GM18511 (cell line): ENCODE data around the gene CRY2.
A peak's percentile ranks its signal among the peaks of the same experiment; 100 is the strongest.

Source experiments
- ATAC-seq: cut with Tn5 transposase; IDR thresholded peaks from one replicate; pipeline ENCODE4 v1.9.1; 2021; ENCODE audit warnings: mild to moderate bottlenecking, moderate library complexity; ENCODE audit not compliant: unreplicated experiment

Gene CRY2

GRCh38 chr11:45847911-45848316 is 639 bp downstream of the CRY2 start:
- peak; percentile 12 for ATAC-seq

DNA sequence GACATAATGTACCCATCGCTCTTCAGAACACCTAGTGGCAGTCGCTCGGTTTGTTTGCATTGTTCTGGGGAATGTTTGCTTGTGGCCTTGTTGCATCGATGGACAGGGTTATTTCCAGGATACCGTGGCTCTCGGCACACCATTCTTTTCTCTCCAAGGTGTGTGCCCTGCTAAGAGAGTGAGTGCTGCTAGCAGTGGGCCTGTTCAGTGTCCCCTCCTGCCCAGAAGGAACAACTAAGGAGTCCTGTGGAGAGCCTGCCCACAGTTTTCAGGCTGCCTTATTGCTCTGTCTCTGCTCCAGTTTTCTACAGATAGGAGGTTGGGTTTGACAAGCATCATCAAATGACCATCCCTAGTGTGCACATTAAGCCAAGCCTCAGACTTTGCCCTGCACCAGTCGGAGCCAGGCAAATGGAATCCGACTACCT is 1.4 kb downstream of the CRY2 start:
- no peak for ATAC-seq

DNA sequence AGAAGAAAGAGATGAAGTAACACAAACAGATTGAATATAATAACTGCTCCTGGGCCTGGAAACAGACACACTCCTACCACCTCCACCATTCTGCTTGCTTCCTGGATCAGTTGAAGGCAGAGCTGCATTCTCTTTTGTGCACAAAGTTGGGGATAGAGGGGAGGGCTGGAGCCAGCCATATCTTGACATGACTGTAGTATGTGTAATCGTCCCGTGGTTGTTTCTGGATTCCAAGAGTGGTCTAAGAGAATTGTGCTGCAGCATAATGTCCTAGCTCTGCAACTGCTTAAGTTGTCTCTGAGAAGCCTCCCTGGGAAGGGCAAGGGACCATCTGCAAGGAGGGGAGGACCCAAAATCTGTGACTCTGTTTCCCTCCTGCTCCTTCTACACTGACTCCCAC is 3.2 kb downstream of the CRY2 start:
- ATAC-seq: no peak

DNA sequence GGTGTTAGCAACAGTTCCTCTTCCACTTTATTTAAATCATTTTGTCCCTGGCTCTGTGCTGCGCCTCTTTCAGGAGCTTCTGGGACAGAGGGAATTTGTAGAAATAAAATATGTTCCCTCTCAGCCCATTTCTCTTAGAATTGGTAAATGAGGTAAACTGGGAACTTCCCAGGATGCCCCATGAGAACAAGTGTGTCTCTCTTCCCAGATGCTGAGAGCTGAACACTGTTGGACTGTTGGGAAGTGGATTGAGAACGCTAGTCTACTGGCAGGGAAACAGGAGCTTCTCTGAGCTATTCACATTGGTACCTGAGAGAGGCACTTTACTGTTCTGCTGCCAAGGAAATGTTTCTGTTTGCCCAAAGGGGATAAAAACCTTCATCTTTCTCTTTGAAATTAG is 4.0 kb downstream of the CRY2 start:
- no peak for ATAC-seq

DNA sequence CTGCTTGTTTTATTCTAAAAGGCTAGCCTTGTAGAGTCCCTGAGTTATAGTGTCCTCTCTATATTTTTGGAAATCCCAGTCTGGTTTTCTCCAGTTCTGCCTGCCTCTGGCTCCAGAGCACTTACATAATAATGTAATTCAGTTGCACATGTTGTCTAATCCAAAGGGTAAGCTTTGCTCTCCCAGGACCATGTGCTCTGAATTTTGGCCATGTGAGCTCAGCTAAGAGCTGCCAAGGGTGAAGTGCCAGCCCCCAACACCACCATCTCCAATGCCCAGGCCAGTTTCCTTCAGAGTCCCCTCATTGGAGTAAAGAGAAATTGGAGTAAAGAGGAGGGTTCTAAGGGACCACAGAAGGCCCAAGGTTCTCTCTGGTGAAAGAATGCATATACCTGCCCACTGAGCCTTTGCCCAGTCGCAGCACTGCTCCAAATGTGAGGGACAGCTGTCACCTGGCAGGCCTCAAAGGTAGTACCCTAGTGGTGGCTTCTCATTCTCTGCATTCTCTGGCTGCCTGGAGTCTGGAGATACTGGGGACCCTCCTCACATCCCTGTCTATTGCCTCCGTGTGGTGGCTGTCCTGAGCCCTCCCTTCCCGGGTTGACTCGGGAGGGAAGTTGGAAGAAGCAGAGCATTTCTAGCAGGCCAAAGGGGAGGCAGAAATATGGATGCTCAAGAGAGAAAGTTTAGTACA is 4.9 kb downstream of the CRY2 start:
- ATAC-seq: peak; percentile 28

DNA sequence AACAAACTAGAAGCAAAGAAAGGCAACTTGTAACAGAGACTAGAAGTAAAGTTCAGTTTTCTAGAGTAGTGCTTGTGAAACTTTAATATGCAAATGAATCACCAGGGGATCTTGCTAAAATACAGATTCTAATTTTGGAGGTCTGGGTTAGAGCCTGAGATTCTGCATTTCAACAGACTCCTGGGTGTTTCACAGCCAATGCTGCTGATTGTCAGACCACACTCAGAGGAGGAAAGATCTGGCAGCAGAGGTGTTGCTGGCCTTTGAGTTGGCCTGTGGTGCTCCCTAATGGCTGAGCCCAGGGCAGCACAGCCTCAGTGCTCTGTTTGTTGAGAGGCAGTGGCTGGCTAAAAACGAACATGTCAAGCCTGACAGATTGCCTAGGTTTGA is 5.4 kb downstream of the CRY2 start:
- peak; percentile 62 for ATAC-seq

DNA sequence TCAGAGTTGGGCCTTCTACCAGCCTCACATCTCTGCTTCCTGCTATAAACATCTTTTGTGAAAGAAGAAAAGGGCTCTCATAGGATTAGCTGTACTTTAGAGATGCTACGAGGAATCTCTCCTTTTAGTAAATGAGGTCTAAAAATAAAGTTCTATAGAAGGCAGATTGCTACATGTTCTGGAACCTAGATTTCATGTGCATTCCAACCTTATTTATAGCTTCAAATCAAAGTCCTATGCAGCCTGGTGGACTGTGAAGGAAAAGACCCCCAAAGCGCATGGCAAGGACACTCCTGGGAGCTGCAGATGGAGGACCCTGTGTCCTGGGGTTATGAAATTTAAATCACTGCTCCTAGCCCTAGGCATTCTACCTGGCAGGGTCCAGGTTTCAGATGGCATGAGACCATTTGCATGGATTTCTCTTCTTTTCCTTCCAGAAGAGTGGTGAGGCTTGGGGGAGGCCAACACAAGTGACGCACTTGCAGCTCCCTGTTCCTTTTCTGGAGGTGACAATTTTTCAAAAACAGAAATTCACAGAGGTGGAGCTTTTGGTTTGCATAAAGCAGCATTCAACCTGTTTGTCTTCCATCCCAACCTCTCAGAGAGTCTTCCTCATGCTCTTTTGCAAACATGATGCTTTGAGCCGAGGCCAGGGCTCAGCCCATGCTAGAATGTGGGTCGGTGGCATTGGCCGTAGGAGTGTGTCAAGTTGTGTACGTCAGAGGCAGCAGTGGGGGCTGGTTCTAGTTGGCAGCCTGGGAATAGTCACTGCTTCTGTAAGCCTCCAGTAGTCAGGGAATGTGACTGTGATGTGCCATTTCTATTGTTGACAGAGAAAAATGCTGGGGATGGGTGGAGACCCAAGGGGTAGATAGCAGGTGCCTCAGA is 6.3 kb downstream of the CRY2 start:
- no peak for ATAC-seq

DNA sequence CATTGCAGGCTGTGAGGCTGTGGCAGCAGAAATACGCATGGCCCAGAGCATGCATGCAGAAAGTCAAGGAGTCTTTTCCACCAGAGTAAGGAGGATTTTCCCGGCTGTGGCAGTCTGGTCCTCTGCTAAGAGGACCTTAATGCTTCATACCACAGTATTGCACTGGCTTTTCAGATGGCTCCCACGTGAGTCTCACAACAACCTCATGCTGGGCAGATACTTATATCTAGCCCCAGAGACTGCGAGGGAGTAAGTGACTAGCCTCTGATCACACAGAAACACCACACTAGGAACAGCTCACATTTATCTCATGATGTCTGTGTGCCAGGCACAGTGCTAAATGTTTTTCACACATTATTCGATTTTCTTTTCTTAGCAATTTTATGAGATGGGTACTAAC is 8.0 kb downstream of the CRY2 start:
- ATAC-seq: no peak

- ATAC-seq: no peak
Measured at GRCh38 chr11:45856044-45856468, 8.8 kb downstream of the CRY2 start.

GRCh38 chr11:45857961-45858474 is 10.7 kb downstream of the CRY2 start:
- ATAC-seq: no peak

GRCh38 chr11:45858751-45859398 is 11.6 kb downstream of the CRY2 start:
- no peak for ATAC-seq

- ATAC-seq: no peak
Measured at GRCh38 chr11:45859661-45860140, 12.4 kb downstream of the CRY2 start.

- no peak for ATAC-seq
Measured at GRCh38 chr11:45860348-45860747, 13.1 kb downstream of the CRY2 start.

DNA sequence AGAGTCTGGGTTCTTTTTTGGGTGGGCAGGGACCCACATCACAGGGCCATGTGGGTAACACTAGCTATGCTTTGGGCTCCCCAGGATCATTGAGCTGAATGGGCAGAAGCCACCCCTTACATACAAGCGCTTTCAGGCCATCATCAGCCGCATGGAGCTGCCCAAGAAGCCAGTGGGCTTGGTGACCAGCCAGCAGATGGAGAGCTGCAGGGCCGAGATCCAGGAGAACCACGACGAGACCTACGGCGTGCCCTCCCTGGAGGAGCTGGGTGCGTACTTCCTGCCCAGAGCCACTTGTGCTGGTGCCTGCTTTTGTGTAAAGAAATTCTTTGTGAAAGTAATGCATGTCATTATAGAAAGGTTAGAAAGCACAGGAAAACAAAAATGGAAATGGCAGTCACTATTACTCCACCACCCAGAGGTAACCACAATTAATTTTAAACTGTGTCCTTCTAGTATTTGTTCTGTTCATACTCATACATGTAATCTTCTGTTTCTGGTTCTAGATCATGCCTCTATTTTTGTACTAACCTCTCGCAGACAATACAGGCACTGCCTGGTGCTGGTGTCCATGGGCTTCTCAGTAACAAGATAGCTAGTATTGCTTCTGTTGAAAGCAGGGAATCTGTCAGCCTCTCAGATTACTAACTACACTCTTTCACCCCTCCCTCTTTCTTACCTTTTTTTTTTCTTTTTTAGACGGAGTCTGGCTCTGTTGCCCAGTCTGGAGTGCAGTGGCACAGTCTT is 13.7 kb downstream of the CRY2 start:
- no peak for ATAC-seq

DNA sequence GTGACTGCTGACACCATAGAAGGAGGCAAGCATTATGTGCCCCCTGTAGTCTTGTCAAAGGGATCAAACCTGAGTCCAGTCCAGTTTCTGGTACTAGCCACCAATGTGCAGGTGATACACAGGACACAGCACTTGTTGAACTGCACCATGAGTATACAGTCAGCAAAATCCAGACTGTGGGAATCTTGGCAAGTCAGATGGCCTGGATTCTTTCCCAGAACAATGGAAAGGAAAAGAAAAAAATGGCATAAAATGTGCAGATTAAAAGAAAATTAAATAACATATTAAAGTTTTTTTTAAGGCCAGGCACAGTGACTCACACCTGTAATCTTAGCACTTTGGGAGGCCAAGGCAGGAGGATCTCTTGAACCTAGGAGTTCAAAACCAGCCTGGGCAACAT is 16.8 kb downstream of the CRY2 start:
- no peak for ATAC-seq

DNA sequence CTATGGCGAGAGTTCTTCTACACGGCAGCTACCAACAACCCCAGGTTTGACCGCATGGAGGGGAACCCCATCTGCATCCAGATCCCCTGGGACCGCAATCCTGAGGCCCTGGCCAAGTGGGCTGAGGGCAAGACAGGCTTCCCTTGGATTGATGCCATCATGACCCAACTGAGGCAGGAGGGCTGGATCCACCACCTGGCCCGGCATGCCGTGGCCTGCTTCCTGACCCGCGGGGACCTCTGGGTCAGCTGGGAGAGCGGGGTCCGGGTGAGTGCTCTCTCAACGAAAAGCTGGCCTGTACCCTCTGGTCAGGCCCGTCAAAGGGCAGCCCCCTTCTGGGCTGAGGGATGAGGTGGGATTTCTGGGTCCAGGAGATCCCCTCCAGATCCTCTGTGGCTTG is 22.3 kb downstream of the CRY2 start:
- ATAC-seq: no peak

GRCh38 chr11:45870706-45871105 is 23.4 kb downstream of the CRY2 start:
- no peak for ATAC-seq

DNA sequence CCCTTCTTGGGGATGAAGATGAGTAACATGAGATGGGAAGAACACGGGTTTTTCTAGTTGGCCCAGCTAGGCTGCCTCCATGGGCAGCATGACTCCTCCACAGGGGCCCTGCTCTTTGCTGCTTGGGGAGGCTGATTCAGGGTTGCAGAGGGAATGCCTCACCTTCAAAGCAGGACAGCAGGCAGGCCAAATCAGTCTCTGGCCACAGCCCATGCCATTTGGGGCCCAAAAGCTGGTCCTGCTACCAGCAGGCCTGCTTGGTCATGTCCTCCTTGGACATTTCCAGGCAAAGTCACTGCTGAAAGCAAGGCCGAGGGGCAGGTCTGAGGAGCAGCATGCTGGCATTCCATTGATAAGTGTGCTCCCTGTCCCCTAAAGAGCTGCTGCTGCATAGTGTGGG is 24.4 kb downstream of the CRY2 start:
- ATAC-seq: no peak

DNA sequence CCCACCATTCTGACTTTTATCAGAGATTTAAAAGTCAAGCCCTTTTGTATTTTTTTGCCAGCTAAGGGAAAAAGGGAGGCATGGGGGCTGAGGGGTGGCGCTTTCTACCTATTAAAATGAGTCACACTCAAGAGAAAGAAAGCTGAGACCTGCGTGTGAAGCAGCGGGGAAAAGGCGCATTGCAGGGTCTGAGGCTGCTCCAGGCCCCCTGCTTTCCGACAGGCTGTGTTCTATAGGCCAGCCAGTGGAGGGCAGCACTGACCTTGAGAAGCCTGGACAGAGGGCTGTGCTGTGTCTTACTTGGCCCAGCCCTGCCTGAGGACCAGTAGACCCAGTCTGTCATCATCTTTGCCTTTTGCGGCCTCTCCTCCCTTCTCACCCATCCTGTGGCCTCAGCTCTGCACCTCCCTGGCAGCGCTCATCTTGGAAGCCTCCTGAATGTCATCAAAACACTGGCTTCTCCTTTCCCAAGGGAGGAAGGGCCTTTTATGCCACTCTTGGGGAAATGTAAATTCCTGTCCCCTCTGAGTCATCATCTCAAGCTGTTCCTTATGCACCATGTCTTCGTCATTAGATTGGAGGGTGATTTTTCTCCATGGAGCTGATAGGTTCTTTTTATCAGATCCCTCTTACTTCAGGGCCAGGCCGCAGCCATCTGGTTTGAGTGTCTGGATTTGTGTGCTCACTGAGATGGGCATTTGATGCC is 25.5 kb downstream of the CRY2 start:
- ATAC-seq: no peak

DNA sequence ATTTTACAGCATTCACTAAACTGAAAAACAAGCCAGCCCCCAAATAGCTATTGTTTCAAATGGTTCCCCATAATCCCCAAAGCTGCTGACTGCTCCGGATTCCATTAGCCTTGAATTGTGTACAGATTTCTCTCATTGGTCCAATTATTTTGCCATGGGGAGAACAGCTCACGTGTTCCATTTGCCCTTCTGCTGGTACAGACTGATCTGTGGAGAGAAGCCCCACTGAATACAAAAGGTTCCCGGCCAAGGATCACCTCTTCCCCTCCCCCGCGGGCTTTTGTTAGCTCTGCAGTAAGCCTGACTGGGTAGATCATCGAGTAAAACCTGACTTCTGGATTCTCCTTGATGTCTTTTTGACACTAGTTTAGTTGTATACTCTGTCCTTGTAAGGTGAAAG is 29.1 kb downstream of the CRY2 start:
- no peak for ATAC-seq
